22Rv1 (cell line): ENCODE measurements around the gene SIPA1L2.

Experiments
- CTCF ChIP-seq: fragments of 450-650 bp; IDR thresholded peaks from 2 replicates; pipeline ENCODE4 v1.5.1; 2017; ENCODE audit warnings: mild to moderate bottlenecking
- ZFX ChIP-seq: fragments of 450-650 bp; IDR thresholded peaks from 2 replicates; pipeline ENCODE4 v1.6.1; 2017; ENCODE audit warnings: antibody characterized with exemption, borderline replicate concordance

- peak; percentile 22 for TF ChIP-seq CTCF
- no peak for TF ChIP-seq ZFX
These were observed 2.1 kb downstream of the SIPA1L2 start for GRCh38 chr1:232627645-232628334.
